ENCODE results near the gene DIP2A.

DIP2A gene

GRCh38 chr21:46493828-46494227 lies 35.1 kb downstream of the DIP2A start:
- no peaks in the 10 kb centered on the region for H3K27me3 ChIP-seq (ENCODE audit: control insufficient read depth, insufficient read depth, low read length)
- H3K36me3 ChIP-seq (ENCODE audit: control insufficient read depth, insufficient read depth, low read length) = no peaks in the 10 kb centered on the region
- no peaks in the 10 kb centered on the region for H3K9me3 ChIP-seq (ENCODE audit: control insufficient read depth, low read length)

GRCh38 chr21:46498335-46499050 lies 39.8 kb downstream of the DIP2A start:
- Histone ChIP-seq H3K36me3 (ENCODE audit: control insufficient read depth, insufficient read depth, low read length) (no peaks in the 10 kb centered on the region), H3K4me3 (ENCODE audit: low read length) (no peak overlapping the region), H3K9me3 (ENCODE audit: control insufficient read depth, low read length) (no peaks in the 10 kb centered on the region), H3K4me1 (ENCODE audit: control insufficient read depth, insufficient read depth, low read length) (peaks cover 29% of the 10 kb centered on the region), H3K9ac (ENCODE audit: low read length) (no peak overlapping the region), H3K27me3 (ENCODE audit: control insufficient read depth, insufficient read depth, low read length) (no peaks in the 10 kb centered on the region)

More at GRCh38 chr21:46493828-46494227, 35.1 kb downstream of the DIP2A start:
- no peak overlapping the region for H3K4me3 ChIP-seq (ENCODE audit: low read length)
- no peak overlapping the region for H3K9ac ChIP-seq (ENCODE audit: low read length)
- peaks cover 9% of the 10 kb centered on the region for H3K4me1 ChIP-seq (ENCODE audit: control insufficient read depth, insufficient read depth, low read length)

GRCh38 chr21:46500224-46500861 lies 41.7 kb downstream of the DIP2A start:
- H3K36me3 ChIP-seq (ENCODE audit: control insufficient read depth, insufficient read depth, low read length) = no peaks in the 10 kb centered on the region
- peaks cover 29% of the 10 kb centered on the region for H3K4me1 ChIP-seq (ENCODE audit: control insufficient read depth, insufficient read depth, low read length)
- H3K4me3 ChIP-seq (ENCODE audit: low read length) = no peak overlapping the region
- H3K9me3 ChIP-seq (ENCODE audit: control insufficient read depth, low read length) = no peaks in the 10 kb centered on the region
- H3K27me3 ChIP-seq (ENCODE audit: control insufficient read depth, insufficient read depth, low read length) = no peaks in the 10 kb centered on the region
- no peak overlapping the region for H3K9ac ChIP-seq (ENCODE audit: low read length)

GRCh38 chr21:46503922-46504550 lies 45.3 kb downstream of the DIP2A start:
- Histone ChIP-seq H3K9me3 (ENCODE audit: control insufficient read depth, low read length) (no peaks in the 10 kb centered on the region), H3K27me3 (ENCODE audit: control insufficient read depth, insufficient read depth, low read length) (no peaks in the 10 kb centered on the region), H3K9ac (ENCODE audit: low read length) (no peak overlapping the region), H3K4me3 (ENCODE audit: low read length) (no peak overlapping the region), H3K4me1 (ENCODE audit: control insufficient read depth, insufficient read depth, low read length) (peaks cover 23% of the 10 kb centered on the region), H3K36me3 (ENCODE audit: control insufficient read depth, insufficient read depth, low read length) (no peaks in the 10 kb centered on the region)

- H3K27me3 ChIP-seq (ENCODE audit: control insufficient read depth, insufficient read depth, low read length) = no peaks in the 10 kb centered on the region
- peaks cover 22% of the 10 kb centered on the region for H3K4me1 ChIP-seq (ENCODE audit: control insufficient read depth, insufficient read depth, low read length)
- H3K4me3 ChIP-seq (ENCODE audit: low read length) = no peak overlapping the region
- no peak overlapping the region for H3K9ac ChIP-seq (ENCODE audit: low read length)
- no peaks in the 10 kb centered on the region for H3K9me3 ChIP-seq (ENCODE audit: control insufficient read depth, low read length)
- H3K36me3 ChIP-seq (ENCODE audit: control insufficient read depth, insufficient read depth, low read length) = no peaks in the 10 kb centered on the region
Observed at GRCh38 chr21:46504666-46505065, 46.0 kb downstream of the DIP2A start.

- Histone ChIP-seq H3K9me3 (ENCODE audit: control insufficient read depth, low read length) (no peaks in the 10 kb centered on the region), H3K36me3 (ENCODE audit: control insufficient read depth, insufficient read depth, low read length) (peaks cover 7% of the 10 kb centered on the region), H3K27me3 (ENCODE audit: control insufficient read depth, insufficient read depth, low read length) (no peaks in the 10 kb centered on the region), H3K4me3 (ENCODE audit: low read length) (no peak overlapping the region), H3K4me1 (ENCODE audit: control insufficient read depth, insufficient read depth, low read length) (peaks cover 19% of the 10 kb centered on the region), H3K9ac (ENCODE audit: low read length) (no peak overlapping the region)
Observed at GRCh38 chr21:46507562-46507961, 48.9 kb downstream of the DIP2A start.

- no peak overlapping the region for H3K9ac ChIP-seq (ENCODE audit: low read length)
- H3K4me1 ChIP-seq (ENCODE audit: control insufficient read depth, insufficient read depth, low read length) = peaks cover 23% of the 10 kb centered on the region
- H3K36me3 ChIP-seq (ENCODE audit: control insufficient read depth, insufficient read depth, low read length) = peaks cover 7% of the 10 kb centered on the region
- H3K4me3 ChIP-seq (ENCODE audit: low read length) = no peak overlapping the region
- H3K9me3 ChIP-seq (ENCODE audit: control insufficient read depth, low read length) = no peaks in the 10 kb centered on the region
- no peaks in the 10 kb centered on the region for H3K27me3 ChIP-seq (ENCODE audit: control insufficient read depth, insufficient read depth, low read length)
Observed at GRCh38 chr21:46509741-46510502, 51.2 kb downstream of the DIP2A start.

- peak overlapping the region; percentile 5 for H3K9ac ChIP-seq (ENCODE audit: low read length)
- H3K4me1 ChIP-seq (ENCODE audit: control insufficient read depth, insufficient read depth, low read length) = peaks cover 31% of the 10 kb centered on the region
- no peaks in the 10 kb centered on the region for H3K9me3 ChIP-seq (ENCODE audit: control insufficient read depth, low read length)
- no peaks in the 10 kb centered on the region for H3K27me3 ChIP-seq (ENCODE audit: control insufficient read depth, insufficient read depth, low read length)
- H3K36me3 ChIP-seq (ENCODE audit: control insufficient read depth, insufficient read depth, low read length) = peaks cover 13% of the 10 kb centered on the region
- H3K4me3 ChIP-seq (ENCODE audit: low read length) = no peak overlapping the region
Observed at GRCh38 chr21:46515109-46515508, 56.4 kb downstream of the DIP2A start.

GRCh38 chr21:46516068-46516467 lies 57.4 kb downstream of the DIP2A start:
- Histone ChIP-seq H3K9me3 (ENCODE audit: control insufficient read depth, low read length) (no peaks in the 10 kb centered on the region), H3K4me1 (ENCODE audit: control insufficient read depth, insufficient read depth, low read length) (peaks cover 26% of the 10 kb centered on the region), H3K36me3 (ENCODE audit: control insufficient read depth, insufficient read depth, low read length) (peaks cover 13% of the 10 kb centered on the region), H3K27me3 (ENCODE audit: control insufficient read depth, insufficient read depth, low read length) (no peaks in the 10 kb centered on the region), H3K9ac (ENCODE audit: low read length) (no peak overlapping the region), H3K4me3 (ENCODE audit: low read length) (no peak overlapping the region)

GRCh38 chr21:46517361-46517760 lies 58.7 kb downstream of the DIP2A start:
- Histone ChIP-seq H3K9me3 (ENCODE audit: control insufficient read depth, low read length) (no peaks in the 10 kb centered on the region), H3K4me3 (ENCODE audit: low read length) (no peak overlapping the region), H3K9ac (ENCODE audit: low read length) (no peak overlapping the region), H3K36me3 (ENCODE audit: control insufficient read depth, insufficient read depth, low read length) (peaks cover 6% of the 10 kb centered on the region), H3K27me3 (ENCODE audit: control insufficient read depth, insufficient read depth, low read length) (no peaks in the 10 kb centered on the region), H3K4me1 (ENCODE audit: control insufficient read depth, insufficient read depth, low read length) (peaks cover 20% of the 10 kb centered on the region)

- peaks cover 6% of the 10 kb centered on the region for H3K36me3 ChIP-seq (ENCODE audit: control insufficient read depth, insufficient read depth, low read length)
- no peaks in the 10 kb centered on the region for H3K9me3 ChIP-seq (ENCODE audit: control insufficient read depth, low read length)
Observed at GRCh38 chr21:46518983-46519583, 60.4 kb downstream of the DIP2A start.

More at GRCh38 chr21:46518983-46519583, 60.4 kb downstream of the DIP2A start:
- Histone ChIP-seq H3K4me3 (ENCODE audit: low read length) (no peak overlapping the region), H3K9ac (ENCODE audit: low read length) (no peak overlapping the region), H3K27me3 (ENCODE audit: control insufficient read depth, insufficient read depth, low read length) (no peaks in the 10 kb centered on the region), H3K4me1 (ENCODE audit: control insufficient read depth, insufficient read depth, low read length) (peaks cover 20% of the 10 kb centered on the region)

Measured in mucosa of stomach (tissue), 1 donor.